ENCODE measurements around the gene BRAP.
"Not testable (repeated sequence)": the region's sequence is repeated elsewhere in the genome, so short reads cannot be mapped to it uniquely, and the experiment has no call there.

- not testable (repeated sequence) for TF ChIP-seq CTCF (conservative IDR thresholded peaks at IDR 0.05 in 1 of 2, IDR thresholded peaks at IDR 0.05 in 1 of 2; ENCODE audit: low read depth in 1 of 2, low read length in 2 of 2); EZH2 (IDR thresholded peaks at IDR 0.05; ENCODE audit: low read length, missing control alignments)
Observed at GRCh38 chr12:111595341-111595835, 90.4 kb downstream of the BRAP start.

All from fibroblast of lung (primary cell).